ENCODE results near the gene C2orf49.

Gene C2orf49

DNA sequence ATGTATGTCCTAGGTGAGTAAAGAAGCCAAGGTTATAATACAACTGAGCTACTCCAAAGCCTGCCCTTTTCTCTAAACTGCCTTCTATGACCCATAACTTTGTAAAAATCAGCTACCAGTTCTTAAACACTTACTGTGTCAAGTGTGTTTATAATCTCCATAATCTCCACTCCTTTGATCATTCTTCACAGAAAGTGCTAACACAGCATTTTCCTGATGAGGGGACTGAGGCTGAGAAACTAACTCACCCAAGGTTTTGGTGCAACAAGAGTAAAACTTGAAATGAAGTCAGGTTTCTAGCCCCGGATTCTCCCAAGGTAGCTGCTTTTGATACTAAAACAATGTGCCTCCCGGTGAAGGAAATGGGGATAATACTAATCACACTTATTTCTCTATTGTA is 1.9 kb upstream of the C2orf49 start:
- TF ChIP-seq, protein P1, sequence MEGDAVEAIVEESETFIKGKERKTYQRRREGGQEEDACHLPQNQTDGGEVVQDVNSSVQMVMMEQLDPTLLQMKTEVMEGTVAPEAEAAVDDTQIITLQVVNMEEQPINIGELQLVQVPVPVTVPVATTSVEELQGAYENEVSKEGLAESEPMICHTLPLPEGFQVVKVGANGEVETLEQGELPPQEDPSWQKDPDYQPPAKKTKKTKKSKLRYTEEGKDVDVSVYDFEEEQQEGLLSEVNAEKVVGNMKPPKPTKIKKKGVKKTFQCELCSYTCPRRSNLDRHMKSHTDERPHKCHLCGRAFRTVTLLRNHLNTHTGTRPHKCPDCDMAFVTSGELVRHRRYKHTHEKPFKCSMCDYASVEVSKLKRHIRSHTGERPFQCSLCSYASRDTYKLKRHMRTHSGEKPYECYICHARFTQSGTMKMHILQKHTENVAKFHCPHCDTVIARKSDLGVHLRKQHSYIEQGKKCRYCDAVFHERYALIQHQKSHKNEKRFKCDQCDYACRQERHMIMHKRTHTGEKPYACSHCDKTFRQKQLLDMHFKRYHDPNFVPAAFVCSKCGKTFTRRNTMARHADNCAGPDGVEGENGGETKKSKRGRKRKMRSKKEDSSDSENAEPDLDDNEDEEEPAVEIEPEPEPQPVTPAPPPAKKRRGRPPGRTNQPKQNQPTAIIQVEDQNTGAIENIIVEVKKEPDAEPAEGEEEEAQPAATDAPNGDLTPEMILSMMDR (IDR thresholded peaks at IDR 0.05; ENCODE audit: control insufficient read depth, extremely low read depth, insufficient read depth) = no peak
- no peak for DNase-seq (ENCODE audit: low read depth)

DNA sequence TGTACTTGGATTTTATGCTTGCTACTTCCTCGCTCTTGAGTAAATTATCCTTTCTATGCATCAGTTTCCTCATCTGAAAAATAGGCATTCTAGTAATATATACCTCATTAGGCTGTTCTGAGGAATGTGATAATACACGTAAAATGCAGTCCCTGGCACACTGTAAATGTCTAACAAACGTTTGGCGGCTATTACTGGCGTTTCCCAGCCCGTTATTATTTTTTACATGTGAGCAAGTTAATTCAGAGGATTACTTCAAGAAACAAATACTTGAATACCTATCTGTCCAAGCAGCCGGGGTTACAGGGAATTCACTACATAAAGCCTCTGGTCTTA is 586 bp upstream of the C2orf49 start:
- peak overlapping the region; percentile 97 for H3K4me3 ChIP-seq (ENCODE audit: low read depth, low read length)
- DNase-seq (ENCODE audit: low read depth) = no peak
- TF ChIP-seq, protein P1 (IDR thresholded peaks at IDR 0.05; ENCODE audit: control insufficient read depth, extremely low read depth, insufficient read depth) = no peak

More for the DNA sequence above, 1.9 kb upstream of the C2orf49 start:
- no peak overlapping the region for H3K4me3 ChIP-seq (ENCODE audit: low read depth, low read length)

DNA sequence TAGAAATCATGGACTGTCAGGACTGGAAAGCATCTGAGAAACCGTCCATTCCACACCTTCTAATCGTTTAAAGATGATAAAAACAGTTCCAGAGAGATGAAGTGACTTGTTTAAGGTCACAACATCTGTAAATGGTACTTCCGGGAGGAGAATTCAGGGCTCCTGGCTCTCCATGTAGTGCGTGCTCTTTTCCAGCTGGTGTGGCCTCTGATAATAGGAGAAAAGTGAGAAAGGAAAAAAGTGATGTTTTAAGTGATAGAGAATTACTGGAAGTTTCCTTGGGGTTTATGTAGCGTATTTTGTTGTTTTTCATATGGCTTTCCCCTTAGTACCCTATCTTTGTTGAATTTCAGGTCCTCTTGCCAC is 663 bp downstream of the C2orf49 start:
- no peak for DNase-seq (ENCODE audit: low read depth)
- TF ChIP-seq, protein P1 (IDR thresholded peaks at IDR 0.05; ENCODE audit: control insufficient read depth, extremely low read depth, insufficient read depth) = no peak
- H3K4me3 ChIP-seq (ENCODE audit: low read depth, low read length) = peak overlapping the region; percentile 97

DNA sequence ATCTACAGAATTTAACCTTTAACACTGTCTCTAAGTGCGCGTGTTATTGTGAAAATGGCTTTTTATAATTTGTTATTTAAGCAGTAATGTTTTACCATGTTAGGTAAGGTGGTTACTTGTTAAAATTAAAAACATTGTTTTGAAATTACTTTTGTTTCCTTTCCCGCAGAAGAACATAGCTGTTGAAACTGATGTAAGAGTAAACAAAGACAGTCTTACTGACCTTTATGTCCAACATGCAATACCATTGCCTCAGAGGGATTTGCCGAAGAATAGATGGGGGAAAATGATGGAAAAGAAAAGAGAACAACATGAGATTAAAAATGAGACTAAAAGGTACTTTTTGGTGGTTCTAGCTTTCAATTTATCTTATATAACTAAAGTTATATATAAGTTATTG is 2.1 kb downstream of the C2orf49 start:
- no peak for DNase-seq (ENCODE audit: low read depth)
- TF ChIP-seq, protein P1 (IDR thresholded peaks at IDR 0.05; ENCODE audit: control insufficient read depth, extremely low read depth, insufficient read depth) = no peak
- H3K4me3 ChIP-seq (ENCODE audit: low read depth, low read length) = no peak overlapping the region

DNA sequence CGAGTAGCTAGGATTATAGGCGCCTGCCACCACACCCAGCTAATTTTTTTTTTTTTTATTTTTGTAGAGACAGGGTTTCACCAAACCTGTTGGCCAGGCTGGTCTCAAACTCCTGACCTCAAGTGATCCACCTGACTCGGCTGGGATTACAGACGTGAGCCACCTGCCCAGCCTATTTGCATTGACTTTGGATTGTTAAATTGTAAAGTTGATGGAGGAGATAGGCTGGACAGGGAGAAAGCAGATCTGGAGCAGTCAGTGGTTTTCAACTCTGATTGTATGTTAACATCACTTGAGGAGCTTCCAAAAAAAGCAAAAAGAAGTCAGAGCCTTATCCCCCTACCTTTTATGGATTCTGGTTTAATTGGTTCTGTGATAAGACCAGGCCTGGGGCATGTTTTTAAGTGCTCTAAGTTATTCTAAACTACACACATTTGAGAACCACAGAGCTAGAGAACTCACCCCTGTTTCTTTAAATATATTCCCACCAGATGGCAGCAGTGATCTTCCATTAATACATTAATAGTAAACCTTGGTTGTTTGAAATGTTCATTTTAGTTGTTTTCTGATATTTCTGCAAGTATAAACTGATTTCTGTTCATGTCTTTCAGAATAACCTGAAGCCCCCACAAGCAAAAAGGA is 7.5 kb downstream of the C2orf49 start:
- H3K4me3 ChIP-seq (ENCODE audit: low read depth, low read length) = no peak overlapping the region
- peak; percentile 40 for DNase-seq (ENCODE audit: low read depth)
- TF ChIP-seq, protein P1 (IDR thresholded peaks at IDR 0.05; ENCODE audit: control insufficient read depth, extremely low read depth, insufficient read depth) = peak; percentile 28

DNA sequence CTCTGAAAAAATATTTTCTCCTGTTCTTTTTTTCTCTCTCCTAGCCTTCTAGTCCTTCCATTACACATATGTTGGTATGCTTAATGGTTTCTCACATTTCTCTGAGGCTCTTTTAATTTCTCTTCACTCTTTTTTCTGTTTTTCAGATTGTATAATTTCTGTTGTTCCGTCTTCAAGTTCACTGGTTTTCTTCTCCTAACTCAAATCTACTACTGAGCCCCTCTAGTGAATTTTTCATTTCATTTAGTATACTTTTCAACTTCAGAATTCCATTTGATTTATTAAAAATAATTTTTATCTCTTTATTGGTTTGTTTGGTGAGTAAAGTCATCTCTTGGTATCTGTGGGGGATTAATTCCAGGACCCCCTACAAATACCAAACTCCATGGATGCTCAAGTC is 19.8 kb downstream of the C2orf49 start:
- DNase-seq (ENCODE audit: low read depth) = no peak
- H3K4me3 ChIP-seq (ENCODE audit: low read depth, low read length) = no peak overlapping the region
- TF ChIP-seq, protein P1 (IDR thresholded peaks at IDR 0.05; ENCODE audit: control insufficient read depth, extremely low read depth, insufficient read depth) = no peak

DNA sequence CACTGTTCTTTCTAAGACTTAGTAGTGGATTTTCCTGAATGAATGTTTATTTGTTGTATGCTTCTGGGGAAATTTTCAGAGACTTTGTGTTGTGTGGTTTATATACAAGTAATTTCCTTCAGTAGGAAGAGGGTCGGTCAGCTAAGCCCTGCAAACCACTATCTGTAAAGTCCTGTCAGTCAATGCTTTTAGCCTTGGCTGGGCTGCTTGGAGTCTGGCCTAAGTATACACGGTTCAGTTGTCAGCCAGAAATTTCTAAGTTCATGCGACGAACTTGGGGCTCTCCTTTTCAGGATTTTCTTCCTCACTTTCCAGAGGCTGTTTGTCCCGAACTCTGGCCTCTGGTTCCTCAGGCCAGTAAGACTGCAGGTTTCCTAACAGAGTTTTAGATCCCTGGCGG is 21.3 kb downstream of the C2orf49 start:
- no peak for DNase-seq (ENCODE audit: low read depth)
- TF ChIP-seq, protein P1 (IDR thresholded peaks at IDR 0.05; ENCODE audit: control insufficient read depth, extremely low read depth, insufficient read depth) = no peak
- no peak overlapping the region for H3K4me3 ChIP-seq (ENCODE audit: low read depth, low read length)

Data from LNCaP clone FGC (cell line).